Lower lobe of right lung (tissue), 2 donors: ENCODE measurements around the gene RAB39B. TPM values are rescaled to one million over a fixed set of nuclear protein-coding genes. Genes with fewer than 3 reads are reported as not detected.
"Not testable (repeated sequence)": the region's sequence is repeated elsewhere in the genome, so short reads cannot be mapped to it uniquely, and the experiment has no call there.

Experiments used
- ATAC-seq, 2 donors: fragments of 200-7000 bp; cut with Tn5 transposase; one replicate each; pipeline ENCODE4 v1.9.1; 2020 to 2022; ENCODE audit warnings: mild to moderate bottlenecking in 2 of 2, moderate library complexity in 2 of 2
- DNase-seq: peaks from one replicate; pipeline ENCODE4 v3.0.0-alpha.2; 2020
- H3K27ac ChIP-seq: fragments of 200-600 bp; one replicate; pipeline ENCODE4 v1.8.0; 2022
- H3K27me3 ChIP-seq: fragments of 200-600 bp; one replicate; pipeline ENCODE4 v1.8.0; 2022; ENCODE audit warnings: low read depth
- H3K36me3 ChIP-seq: fragments of 200-600 bp; one replicate; pipeline ENCODE4 v1.8.0; 2022; ENCODE audit warnings: mild to moderate bottlenecking
- H3K4me1 ChIP-seq: fragments of 200-600 bp; one replicate; pipeline ENCODE4 v1.8.0; 2022
- H3K4me3 ChIP-seq: fragments of 200-600 bp; one replicate; pipeline ENCODE4 v1.8.0; 2022; ENCODE audit warnings: mild to moderate bottlenecking
- H3K9me3 ChIP-seq: fragments of 200-600 bp; one replicate; pipeline ENCODE4 v1.8.0; 2022
- intact Hi-C: fragments of 100-400 bp; cut with DNase I; formaldehyde crosslinking; loops from one replicate; pipeline ENCODE4 v1.11.0; 2022
- long read RNA-seq: library from polyadenylated mRNA; unstranded; transcript quantifications from one replicate; pipeline ENCODE4 v2.0.0, GENCODE V29; 2021
- total RNA-seq: library from RNA; stranded (reverse); fragmentation: NEBNext Ultra II Directional; extraction: Animal tissue kit (Norgen Biotek cat#: 25700); gene quantifications from one replicate; pipeline ENCODE4 v1.2.1, GENCODE V29; 2021
- TF ChIP-seq, protein P1 (sequence below): fragments of 200-600 bp; IDR thresholded peaks from one replicate; pipeline ENCODE4 v1.8.0; 2022; ENCODE audit warnings: antibody characterized with exemption, mild to moderate bottlenecking
- donor health status: DM: no; HTN: yes; CAD: no; lungs with severe emphysema.

RAB39B gene, protein sequence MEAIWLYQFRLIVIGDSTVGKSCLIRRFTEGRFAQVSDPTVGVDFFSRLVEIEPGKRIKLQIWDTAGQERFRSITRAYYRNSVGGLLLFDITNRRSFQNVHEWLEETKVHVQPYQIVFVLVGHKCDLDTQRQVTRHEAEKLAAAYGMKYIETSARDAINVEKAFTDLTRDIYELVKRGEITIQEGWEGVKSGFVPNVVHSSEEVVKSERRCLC
- total RNA-seq = 0.95 TPM
- long read RNA-seq, partial matches to known transcripts = 0 of 2 reads
- long read RNA-seq, other reads (novel, unspliced or antisense) = 0 of 2 reads

DNA sequence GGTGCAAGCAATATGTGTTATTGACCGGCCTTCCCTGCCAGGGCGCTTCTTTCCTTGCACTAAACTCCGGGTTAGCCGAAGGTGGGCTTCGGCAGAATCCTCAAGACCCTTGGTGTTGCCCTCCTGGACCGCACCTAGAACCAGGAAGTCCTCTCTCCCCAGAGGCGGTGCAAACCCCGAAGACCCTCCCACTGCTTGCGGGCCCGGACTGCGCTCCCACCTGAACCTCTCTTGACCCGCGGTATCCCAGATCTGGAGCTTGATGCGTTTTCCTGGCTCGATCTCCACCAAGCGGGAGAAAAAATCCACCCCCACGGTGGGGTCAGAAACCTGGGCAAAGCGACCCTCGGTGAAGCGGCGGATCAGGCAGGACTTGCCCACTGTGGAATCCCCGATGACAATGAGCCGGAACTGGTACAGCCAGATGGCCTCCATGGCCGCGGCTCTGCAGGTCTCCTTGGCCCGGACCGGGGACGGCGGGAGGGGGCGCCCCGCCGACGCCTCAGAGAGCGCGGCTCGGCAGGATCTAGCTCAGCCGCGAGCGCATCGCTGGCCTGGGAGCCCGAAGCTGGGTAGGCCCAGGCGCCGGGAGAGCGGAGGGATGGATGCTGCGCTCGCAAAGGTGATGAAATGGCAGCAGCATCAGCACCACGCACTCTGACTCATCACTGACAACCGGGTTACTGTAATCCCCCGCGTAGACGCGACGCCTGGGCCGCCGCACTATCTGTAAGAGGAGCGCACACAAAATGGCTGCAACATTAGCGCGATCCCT lies at the start of gene RAB39B:
Gene RAB39B (minus strand): TSS at position 638 of the 775 bp plus-strand sequence. CDS start 203 bp downstream, at position 435.
- peak; percentile 80 to 86 for ATAC-seq
- H3K9me3 ChIP-seq = no peaks in the 10 kb centered on the region
- H3K27ac ChIP-seq = no peak within 1 kb of the TSS
- peak; percentile 60 for DNase-seq
- intact Hi-C loops = no loop called here
- no peaks in the 10 kb centered on the region for H3K36me3 ChIP-seq
- TF ChIP-seq, protein P1, sequence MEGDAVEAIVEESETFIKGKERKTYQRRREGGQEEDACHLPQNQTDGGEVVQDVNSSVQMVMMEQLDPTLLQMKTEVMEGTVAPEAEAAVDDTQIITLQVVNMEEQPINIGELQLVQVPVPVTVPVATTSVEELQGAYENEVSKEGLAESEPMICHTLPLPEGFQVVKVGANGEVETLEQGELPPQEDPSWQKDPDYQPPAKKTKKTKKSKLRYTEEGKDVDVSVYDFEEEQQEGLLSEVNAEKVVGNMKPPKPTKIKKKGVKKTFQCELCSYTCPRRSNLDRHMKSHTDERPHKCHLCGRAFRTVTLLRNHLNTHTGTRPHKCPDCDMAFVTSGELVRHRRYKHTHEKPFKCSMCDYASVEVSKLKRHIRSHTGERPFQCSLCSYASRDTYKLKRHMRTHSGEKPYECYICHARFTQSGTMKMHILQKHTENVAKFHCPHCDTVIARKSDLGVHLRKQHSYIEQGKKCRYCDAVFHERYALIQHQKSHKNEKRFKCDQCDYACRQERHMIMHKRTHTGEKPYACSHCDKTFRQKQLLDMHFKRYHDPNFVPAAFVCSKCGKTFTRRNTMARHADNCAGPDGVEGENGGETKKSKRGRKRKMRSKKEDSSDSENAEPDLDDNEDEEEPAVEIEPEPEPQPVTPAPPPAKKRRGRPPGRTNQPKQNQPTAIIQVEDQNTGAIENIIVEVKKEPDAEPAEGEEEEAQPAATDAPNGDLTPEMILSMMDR = peak; percentile 17
- H3K4me3 ChIP-seq = peak within 1 kb of the TSS; percentile 56
- H3K4me1 ChIP-seq = no peaks in the 10 kb centered on the region
- no peaks in the 10 kb centered on the region for H3K27me3 ChIP-seq

DNA sequence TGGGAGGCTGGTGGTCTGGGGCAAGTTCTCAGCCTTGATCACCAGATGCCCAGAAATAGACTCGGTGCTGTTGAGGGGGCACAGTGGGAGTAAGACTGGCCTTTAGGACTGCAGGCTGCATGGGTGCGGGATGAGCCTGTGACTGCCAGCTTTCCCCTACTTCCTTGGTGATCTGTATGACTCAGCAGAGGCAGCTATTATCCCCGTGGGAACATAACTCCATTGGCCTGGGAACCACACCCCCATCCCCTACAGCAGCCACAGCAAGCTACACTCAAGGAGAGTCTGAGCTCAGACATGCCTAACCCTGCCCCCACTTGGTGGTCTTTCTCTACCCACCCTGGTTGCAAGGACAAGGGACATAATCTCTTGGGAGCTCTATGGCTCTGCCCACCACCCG lies 49.5 kb upstream of the RAB39B start:
- Histone ChIP-seq H3K27ac (no peak overlapping the region), H3K27me3 (no peaks in the 10 kb centered on the region), H3K9me3 (no peaks in the 10 kb centered on the region), H3K36me3 (no peaks in the 10 kb centered on the region), H3K4me1 (no peaks in the 10 kb centered on the region), H3K4me3 (no peak overlapping the region)
- TF ChIP-seq, protein P1 = no peak
- DNase-seq = no peak
- no peak for ATAC-seq
- intact Hi-C loops = no loop called here

DNA sequence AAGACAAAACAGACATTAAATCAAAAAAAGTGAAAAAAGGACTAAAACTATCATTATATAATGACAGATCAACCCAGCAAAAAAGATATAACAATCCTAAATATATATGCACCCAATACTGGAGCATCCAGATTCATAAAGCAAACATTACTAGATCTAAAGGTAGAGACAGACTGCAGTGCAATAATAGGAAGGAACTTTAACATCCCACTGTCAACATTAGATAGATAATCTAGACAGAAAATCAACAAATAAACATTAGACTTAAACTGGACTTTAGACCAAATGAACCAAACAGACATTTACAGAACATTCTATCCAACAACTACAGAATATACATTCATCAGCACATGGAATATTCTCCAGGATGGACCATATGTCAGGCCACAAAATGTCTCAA lies 29.5 kb upstream of the RAB39B start:
- no peaks in the 10 kb centered on the region for H3K27me3 ChIP-seq
- H3K27ac ChIP-seq = no peak overlapping the region
- H3K4me1 ChIP-seq = no peaks in the 10 kb centered on the region
- TF ChIP-seq, protein P1 = no peak
- intact Hi-C loops = no loop called here
- ATAC-seq (no peak), DNase-seq (no peak)
- H3K36me3 ChIP-seq = no peaks in the 10 kb centered on the region
- no peaks in the 10 kb centered on the region for H3K9me3 ChIP-seq
- H3K4me3 ChIP-seq = no peak overlapping the region

DNA sequence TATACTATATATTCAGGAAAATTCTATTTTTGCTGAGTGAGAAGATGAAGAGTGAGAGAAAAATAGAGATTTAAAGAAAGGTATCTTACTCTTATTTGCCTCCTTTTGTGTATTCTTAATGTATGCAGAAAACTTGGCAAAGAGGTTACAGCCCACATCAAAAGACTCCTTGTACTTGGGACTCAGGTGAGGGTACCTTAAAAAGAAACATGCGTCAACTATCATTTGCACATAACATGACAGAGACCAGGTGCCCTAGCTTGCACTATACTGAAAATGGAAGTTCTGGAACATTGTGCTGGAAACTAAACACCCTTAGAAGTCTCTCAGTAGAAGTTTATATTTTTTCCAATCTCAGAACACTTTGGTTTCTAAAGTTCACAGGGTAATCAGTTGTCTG lies 15.6 kb upstream of the RAB39B start:
- DNase-seq (no peak), ATAC-seq (no peak)
- Histone ChIP-seq H3K27me3 (no peaks in the 10 kb centered on the region), H3K36me3 (peaks cover 24% of the 10 kb centered on the region), H3K27ac (no peak overlapping the region), H3K4me1 (no peaks in the 10 kb centered on the region), H3K9me3 (no peaks in the 10 kb centered on the region), H3K4me3 (no peak overlapping the region)
- TF ChIP-seq, protein P1 = no peak
- intact Hi-C loops = no loop called here

DNA sequence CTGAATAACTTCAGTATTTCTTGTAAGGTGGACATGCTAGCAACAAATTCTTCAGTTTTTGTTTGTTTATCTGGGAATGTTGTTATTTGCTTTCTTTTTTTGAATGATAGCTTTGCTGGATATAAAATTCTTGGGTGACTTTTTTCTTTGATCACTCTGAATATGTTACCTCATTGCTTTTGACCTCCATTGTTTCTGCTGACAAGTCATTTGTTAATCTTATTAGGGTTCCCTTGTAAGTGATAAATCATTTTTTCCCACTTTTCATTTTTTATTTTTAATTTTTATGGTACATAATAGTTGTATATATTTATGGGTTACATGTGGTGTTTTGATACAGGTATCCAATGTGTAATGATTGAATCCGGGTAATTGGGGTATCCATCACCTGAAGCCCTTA lies 6.7 kb upstream of the RAB39B start:
- Histone ChIP-seq H3K36me3 (no peaks in the 10 kb centered on the region), H3K4me3 (no peak overlapping the region), H3K27ac (no peak overlapping the region), H3K27me3 (no peaks in the 10 kb centered on the region), H3K9me3 (no peaks in the 10 kb centered on the region), H3K4me1 (no peaks in the 10 kb centered on the region)
- ATAC-seq (no peak), DNase-seq (no peak)
- intact Hi-C loops = no loop called here
- TF ChIP-seq, protein P1 = no peak

DNA sequence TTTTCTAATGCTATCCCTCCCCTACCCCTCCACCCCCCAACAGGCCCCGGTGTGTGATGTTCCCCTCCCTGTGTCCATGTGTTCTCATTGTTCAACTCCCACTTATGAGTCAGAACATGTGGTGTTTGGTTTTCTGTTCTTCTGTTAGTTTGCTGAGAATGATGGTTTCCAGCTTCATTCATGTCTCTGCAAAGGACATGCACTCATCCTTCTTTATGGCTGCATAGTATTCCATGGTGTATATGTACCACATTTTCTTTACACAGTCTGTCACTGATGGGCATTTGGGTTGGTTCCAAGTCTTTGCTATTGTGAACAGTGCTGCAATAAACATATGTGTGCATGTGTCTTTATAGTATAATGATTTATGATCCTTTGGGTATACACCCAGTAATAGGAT lies 3.7 kb upstream of the RAB39B start:
- ATAC-seq, H3K4me3 ChIP-seq, H3K27me3 ChIP-seq, H3K36me3 ChIP-seq, DNase-seq, intact Hi-C loops, H3K9me3 ChIP-seq, H3K27ac ChIP-seq, H3K4me1 ChIP-seq: not testable (repeated sequence)
